ENCODE data around the gene HECTD4. TPM values are rescaled to one million over a fixed set of nuclear protein-coding genes. Genes with fewer than 3 reads are reported as not detected.
"Not testable (repeated sequence)": the region's sequence is repeated elsewhere in the genome, so short reads cannot be mapped to it uniquely, and the experiment has no call there.

The HECTD4 gene
- polyA plus RNA-seq, 1 donor = 38.1 TPM

DNA sequence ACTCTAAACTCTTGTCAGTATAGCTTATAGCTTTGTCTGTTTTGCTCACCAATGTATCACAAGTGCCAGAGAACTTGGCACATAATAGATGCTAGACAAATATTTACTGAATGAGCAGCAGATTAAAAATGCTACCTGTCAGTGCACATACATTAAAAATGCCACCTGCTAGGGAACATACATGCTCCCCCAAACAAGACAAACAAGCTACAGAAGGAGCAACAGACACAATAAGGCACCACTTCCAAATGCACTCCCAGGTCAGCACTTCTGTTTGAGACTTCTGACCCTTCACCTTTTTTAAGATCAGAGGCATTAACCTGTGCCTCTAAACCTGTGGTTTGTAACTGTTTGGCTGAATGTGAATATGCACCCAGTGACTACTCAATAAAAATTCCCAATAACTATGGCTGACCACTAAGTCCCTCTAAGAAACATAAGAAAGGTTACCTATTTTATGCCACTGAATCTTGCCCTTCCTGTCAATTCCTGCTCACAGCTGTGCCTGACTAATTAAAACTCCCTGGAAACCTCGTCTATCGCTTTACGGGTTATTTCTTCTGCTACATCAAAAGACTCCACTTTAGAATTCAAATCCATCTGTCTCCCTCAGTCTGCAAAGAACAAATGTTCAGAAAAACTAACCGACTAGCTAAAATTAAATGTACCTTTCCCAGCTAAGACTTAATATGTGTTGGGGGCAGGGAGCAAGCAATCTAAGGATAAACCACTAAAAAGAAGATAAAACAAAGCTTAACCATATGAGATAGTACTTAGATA, 41.0 kb downstream of the HECTD4 start:
- H3K4me3 ChIP-seq (ENCODE audit: low read length) = no peak overlapping the region
- no peak overlapping the region for H3K27ac ChIP-seq (ENCODE audit: low read length)
- H3K36me3 ChIP-seq (ENCODE audit: control insufficient read depth, insufficient read depth, low read length) = peaks cover 2% of the 10 kb centered on the region
- DNase-seq = no peak
- H3K4me1 ChIP-seq (ENCODE audit: control insufficient read depth, insufficient read depth, low read length) = no peaks in the 10 kb centered on the region
- no CpG with 5 or more reads among the region's 4 CpGs for WGBS (ENCODE audit: insufficient coverage, low lambda C conversion rate)
- H3K27me3 ChIP-seq (ENCODE audit: control insufficient read depth, insufficient read depth, low read length) = no peaks in the 10 kb centered on the region
- H3K9me3 ChIP-seq (ENCODE audit: control insufficient read depth, low read depth, low read length) = no peaks in the 10 kb centered on the region

DNA sequence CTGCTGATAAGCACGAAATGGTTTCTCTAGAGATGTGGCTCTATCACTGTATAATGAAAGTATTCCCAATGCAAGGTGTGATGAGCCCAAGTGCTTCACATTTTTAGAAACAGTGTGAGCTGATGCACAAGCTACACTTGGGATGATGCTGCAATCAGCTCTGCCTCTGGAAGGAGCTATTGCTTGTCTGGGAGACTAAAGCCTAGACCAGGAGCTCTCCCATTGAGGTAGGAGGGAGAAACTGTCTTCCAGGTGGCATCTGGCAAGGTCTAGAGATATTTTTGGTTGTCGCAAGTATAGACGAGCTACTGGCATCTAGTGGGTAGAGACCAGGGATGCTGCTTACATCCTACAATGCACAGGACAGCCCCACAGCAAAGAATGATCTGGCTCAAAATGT, 42.0 kb downstream of the HECTD4 start:
- H3K27ac ChIP-seq (ENCODE audit: low read length) = no peak overlapping the region

DNA sequence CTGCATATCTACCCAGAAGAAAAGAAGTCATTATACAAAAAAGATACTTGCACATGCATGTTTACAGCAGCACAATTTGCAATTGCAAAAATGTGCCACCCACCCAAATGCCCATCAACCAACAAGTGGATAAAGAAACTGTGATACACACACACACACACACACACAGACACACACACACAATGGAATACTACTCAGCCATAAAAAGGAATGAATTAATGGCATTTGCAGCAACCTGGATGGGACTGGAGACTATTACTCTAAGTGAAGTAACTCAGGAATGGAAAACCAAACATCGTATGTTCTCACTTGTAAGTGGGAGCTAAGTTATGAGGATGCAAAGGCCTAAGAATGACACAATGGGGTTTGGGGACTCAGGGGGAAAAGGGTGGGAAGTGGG, 47.2 kb downstream of the HECTD4 start:
- not testable (repeated sequence) for H3K4me3 ChIP-seq (ENCODE audit: low read length); DNase-seq; H3K9me3 ChIP-seq (ENCODE audit: control insufficient read depth, low read depth, low read length); H3K4me1 ChIP-seq (ENCODE audit: control insufficient read depth, insufficient read depth, low read length); H3K27me3 ChIP-seq (ENCODE audit: control insufficient read depth, insufficient read depth, low read length); H3K27ac ChIP-seq (ENCODE audit: low read length); H3K36me3 ChIP-seq (ENCODE audit: control insufficient read depth, insufficient read depth, low read length)
- WGBS (ENCODE audit: insufficient coverage, low lambda C conversion rate) = no CpG with 5 or more reads among the region's 1 CpG

More for the DNA sequence above, 42.0 kb downstream of the HECTD4 start:
- Histone ChIP-seq H3K27me3 (ENCODE audit: control insufficient read depth, insufficient read depth, low read length) (no peaks in the 10 kb centered on the region), H3K4me1 (ENCODE audit: control insufficient read depth, insufficient read depth, low read length) (no peaks in the 10 kb centered on the region), H3K36me3 (ENCODE audit: control insufficient read depth, insufficient read depth, low read length) (peaks cover 2% of the 10 kb centered on the region), H3K4me3 (ENCODE audit: low read length) (no peak overlapping the region), H3K9me3 (ENCODE audit: control insufficient read depth, low read depth, low read length) (no peaks in the 10 kb centered on the region)
- no peak for DNase-seq
- WGBS (ENCODE audit: insufficient coverage, low lambda C conversion rate) = no CpG with 5 or more reads among the region's 3 CpGs

DNA sequence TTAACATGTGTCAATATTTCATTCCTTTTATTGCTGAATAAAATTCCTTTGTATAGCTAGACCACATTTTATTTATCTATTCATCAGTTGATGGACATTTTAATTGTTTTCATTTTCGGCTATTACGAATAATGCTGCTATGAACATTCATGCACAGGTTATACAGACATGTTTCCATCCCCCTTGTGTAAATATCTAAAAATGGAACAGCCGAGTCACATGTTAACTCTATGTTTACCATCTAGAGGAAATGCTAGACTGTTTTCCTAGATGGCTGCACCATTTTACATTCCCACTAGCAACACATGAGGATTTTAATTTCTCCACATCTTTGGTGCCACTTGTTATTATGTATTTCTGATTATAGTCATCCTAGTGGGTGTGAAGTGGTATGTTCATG, 49.2 kb downstream of the HECTD4 start:
- no CpG with 5 or more reads among the region's 3 CpGs for WGBS (ENCODE audit: insufficient coverage, low lambda C conversion rate)

DNA sequence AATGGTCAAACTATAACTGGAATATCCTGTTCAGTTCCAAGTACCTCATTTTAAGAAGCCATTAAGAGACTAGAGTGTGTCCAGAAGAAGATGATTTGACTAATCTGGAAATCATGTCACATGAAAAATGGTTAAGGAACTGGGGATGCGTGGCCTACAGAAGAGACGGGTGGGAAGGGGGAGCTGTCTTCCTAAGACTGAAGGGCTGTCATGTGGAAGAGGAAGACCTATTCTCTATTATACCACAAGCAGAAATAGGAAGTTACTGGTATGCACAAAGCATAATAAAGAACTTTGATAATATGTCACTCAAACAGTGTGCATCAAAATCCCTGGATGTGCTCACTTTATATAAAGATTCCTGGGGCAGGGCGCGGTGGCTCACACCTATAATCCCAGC, 50.3 kb downstream of the HECTD4 start:
- no peaks in the 10 kb centered on the region for H3K9me3 ChIP-seq (ENCODE audit: control insufficient read depth, low read depth, low read length)
- no peaks in the 10 kb centered on the region for H3K36me3 ChIP-seq (ENCODE audit: control insufficient read depth, insufficient read depth, low read length)
- H3K4me1 ChIP-seq (ENCODE audit: control insufficient read depth, insufficient read depth, low read length) = no peaks in the 10 kb centered on the region
- no peak overlapping the region for H3K27ac ChIP-seq (ENCODE audit: low read length)
- 100% methylated on average over 1 of the region's 4 CpGs for WGBS (ENCODE audit: insufficient coverage, low lambda C conversion rate)
- H3K4me3 ChIP-seq (ENCODE audit: low read length) = no peak overlapping the region
- DNase-seq = no peak
- no peaks in the 10 kb centered on the region for H3K27me3 ChIP-seq (ENCODE audit: control insufficient read depth, insufficient read depth, low read length)

More for the DNA sequence above, 49.2 kb downstream of the HECTD4 start:
- Histone ChIP-seq H3K36me3 (ENCODE audit: control insufficient read depth, insufficient read depth, low read length) (peaks cover 2% of the 10 kb centered on the region), H3K9me3 (ENCODE audit: control insufficient read depth, low read depth, low read length) (no peaks in the 10 kb centered on the region), H3K27me3 (ENCODE audit: control insufficient read depth, insufficient read depth, low read length) (no peaks in the 10 kb centered on the region), H3K4me1 (ENCODE audit: control insufficient read depth, insufficient read depth, low read length) (no peaks in the 10 kb centered on the region), H3K4me3 (ENCODE audit: low read length) (no peak overlapping the region), H3K27ac (ENCODE audit: low read length) (no peak overlapping the region)
- DNase-seq = no peak

DNA sequence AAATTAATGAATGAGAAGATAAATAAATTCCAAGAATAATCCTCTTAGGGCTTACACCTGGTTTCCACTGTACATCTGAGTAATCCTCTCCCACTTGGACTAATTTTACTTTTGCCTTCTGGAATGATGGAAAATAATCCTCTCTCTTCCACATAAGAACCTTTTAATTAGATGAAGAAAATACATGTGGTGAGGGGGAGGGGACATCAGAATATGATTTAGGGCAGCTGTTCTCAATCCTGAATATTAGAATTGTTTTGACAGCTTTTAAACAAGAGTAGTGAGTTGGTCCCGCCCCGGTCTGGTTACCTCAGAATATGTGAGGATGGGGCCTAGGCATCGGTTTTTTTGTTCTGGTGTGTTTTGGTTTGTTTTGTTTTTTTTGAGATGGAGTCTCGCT, 51.5 kb downstream of the HECTD4 start:
- no peak for DNase-seq
- Histone ChIP-seq H3K9me3 (ENCODE audit: control insufficient read depth, low read depth, low read length) (no peaks in the 10 kb centered on the region), H3K4me1 (ENCODE audit: control insufficient read depth, insufficient read depth, low read length) (no peaks in the 10 kb centered on the region), H3K36me3 (ENCODE audit: control insufficient read depth, insufficient read depth, low read length) (no peaks in the 10 kb centered on the region), H3K4me3 (ENCODE audit: low read length) (no peak overlapping the region), H3K27ac (ENCODE audit: low read length) (no peak overlapping the region), H3K27me3 (ENCODE audit: control insufficient read depth, insufficient read depth, low read length) (no peaks in the 10 kb centered on the region)
- WGBS (ENCODE audit: insufficient coverage, low lambda C conversion rate) = no CpG with 5 or more reads among the region's 4 CpGs

DNA sequence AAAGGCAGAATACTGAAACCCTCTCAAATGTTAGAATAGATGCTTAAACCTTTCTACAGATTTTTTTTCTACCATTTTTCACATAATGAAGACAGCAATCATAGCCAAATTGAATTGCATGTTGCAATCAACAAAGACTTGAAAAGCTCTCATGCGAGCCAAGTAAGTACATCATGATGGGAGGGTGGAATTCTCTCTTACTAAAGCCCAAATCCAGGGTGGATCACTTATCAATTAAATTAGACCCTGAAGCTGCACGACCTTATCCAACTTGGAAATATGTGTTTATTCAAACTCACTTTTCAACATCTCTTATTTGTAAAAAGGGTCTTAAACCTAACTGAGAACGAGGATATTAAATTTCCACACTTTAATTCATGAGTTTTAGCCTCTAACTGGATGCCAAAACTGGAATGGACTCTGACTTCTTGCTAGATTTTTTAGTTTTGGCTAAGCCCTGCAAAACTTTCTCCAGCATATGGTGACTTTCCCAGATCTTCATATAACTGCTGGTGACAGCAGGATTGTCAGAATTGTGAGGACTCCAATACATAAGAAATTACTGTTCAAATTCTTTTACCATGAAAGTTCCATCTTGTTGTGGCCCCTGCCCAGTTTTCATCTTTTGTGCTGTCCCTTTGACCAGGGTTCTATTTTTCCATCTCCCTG, 53.6 kb downstream of the HECTD4 start:
- WGBS (ENCODE audit: insufficient coverage, low lambda C conversion rate) = 100% methylated on average over 1 of the region's 3 CpGs
- Histone ChIP-seq H3K9me3 (ENCODE audit: control insufficient read depth, low read depth, low read length) (no peaks in the 10 kb centered on the region), H3K36me3 (ENCODE audit: control insufficient read depth, insufficient read depth, low read length) (no peaks in the 10 kb centered on the region), H3K4me3 (ENCODE audit: low read length) (no peak overlapping the region), H3K4me1 (ENCODE audit: control insufficient read depth, insufficient read depth, low read length) (no peaks in the 10 kb centered on the region), H3K27ac (ENCODE audit: low read length) (no peak overlapping the region), H3K27me3 (ENCODE audit: control insufficient read depth, insufficient read depth, low read length) (no peaks in the 10 kb centered on the region)
- DNase-seq = no peak

DNA sequence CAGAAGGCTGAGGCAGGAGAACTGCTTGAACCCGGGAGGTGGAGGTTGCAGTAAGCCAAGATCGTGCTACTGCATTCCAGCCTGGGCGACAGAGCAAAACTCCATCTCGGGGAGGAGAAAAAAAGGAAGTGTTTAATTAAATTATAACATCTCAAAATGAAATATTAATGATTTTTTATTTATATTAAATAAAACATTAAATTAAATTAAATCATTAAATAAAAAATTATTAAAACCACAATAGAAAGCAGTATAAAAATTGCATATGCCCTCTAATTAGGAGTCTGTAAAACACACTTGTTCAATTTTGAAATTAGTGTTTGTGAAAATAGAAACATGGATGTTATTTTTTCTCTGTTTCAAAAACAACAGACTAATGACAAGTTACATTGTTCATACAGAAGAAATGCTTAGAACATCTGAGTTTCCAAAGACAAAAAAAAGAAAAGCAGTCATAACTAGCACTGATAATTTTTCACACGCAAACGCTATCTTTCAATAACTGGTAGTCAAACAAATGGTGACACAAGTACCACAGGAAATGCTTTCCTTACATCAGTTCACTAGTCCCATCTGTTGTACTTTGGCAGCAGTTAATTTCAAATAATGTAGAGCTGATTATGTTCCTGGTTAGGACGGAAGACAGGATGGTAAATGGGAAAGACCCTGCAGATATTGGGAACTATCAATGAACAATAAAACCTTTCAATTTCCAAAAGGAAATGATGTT, 54.9 kb downstream of the HECTD4 start:
- H3K4me1 ChIP-seq (ENCODE audit: control insufficient read depth, insufficient read depth, low read length) = no peaks in the 10 kb centered on the region
- 33% methylated on average over 1 of the region's 7 CpGs for WGBS (ENCODE audit: insufficient coverage, low lambda C conversion rate)
- DNase-seq = no peak

DNA sequence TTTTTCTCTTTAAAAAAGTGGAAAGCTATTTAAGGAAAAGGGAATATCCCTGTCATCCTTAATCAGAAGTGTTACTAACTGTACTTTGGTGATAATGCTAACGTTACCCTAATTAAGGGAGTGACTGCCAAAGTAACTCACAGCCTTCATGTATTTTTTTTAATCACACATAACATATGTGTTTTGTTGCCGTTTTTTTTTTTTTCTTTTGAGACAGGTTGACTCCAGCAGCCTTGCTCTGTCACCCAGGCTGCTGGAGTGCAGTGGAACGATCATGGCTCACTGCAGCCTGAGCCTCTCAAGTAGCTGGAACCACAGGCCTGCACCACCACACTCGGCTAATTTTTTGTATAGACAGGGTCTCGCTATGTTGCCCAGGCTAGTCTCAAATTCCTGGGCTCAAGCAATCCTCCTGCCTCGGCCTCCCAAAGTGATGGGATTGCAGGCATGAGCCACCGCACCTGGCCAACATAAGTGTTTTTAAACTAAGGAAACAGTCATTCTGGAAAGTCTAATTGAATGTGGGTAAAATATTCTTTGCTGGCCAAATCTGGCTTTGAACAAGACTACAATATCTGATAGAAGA, 56.5 kb downstream of the HECTD4 start:
- Histone ChIP-seq H3K27ac (ENCODE audit: low read length) (no peak overlapping the region), H3K27me3 (ENCODE audit: control insufficient read depth, insufficient read depth, low read length) (no peaks in the 10 kb centered on the region), H3K9me3 (ENCODE audit: control insufficient read depth, low read depth, low read length) (no peaks in the 10 kb centered on the region), H3K36me3 (ENCODE audit: control insufficient read depth, insufficient read depth, low read length) (no peaks in the 10 kb centered on the region), H3K4me1 (ENCODE audit: control insufficient read depth, insufficient read depth, low read length) (no peaks in the 10 kb centered on the region), H3K4me3 (ENCODE audit: low read length) (no peak overlapping the region)
- DNase-seq = no peak
- 42% methylated on average over 2 of the region's 7 CpGs for WGBS (ENCODE audit: insufficient coverage, low lambda C conversion rate)

More for the DNA sequence above, 54.9 kb downstream of the HECTD4 start:
- Histone ChIP-seq H3K27ac (ENCODE audit: low read length) (no peak overlapping the region), H3K4me3 (ENCODE audit: low read length) (no peak overlapping the region), H3K36me3 (ENCODE audit: control insufficient read depth, insufficient read depth, low read length) (no peaks in the 10 kb centered on the region), H3K27me3 (ENCODE audit: control insufficient read depth, insufficient read depth, low read length) (no peaks in the 10 kb centered on the region), H3K9me3 (ENCODE audit: control insufficient read depth, low read depth, low read length) (no peaks in the 10 kb centered on the region)

DNA sequence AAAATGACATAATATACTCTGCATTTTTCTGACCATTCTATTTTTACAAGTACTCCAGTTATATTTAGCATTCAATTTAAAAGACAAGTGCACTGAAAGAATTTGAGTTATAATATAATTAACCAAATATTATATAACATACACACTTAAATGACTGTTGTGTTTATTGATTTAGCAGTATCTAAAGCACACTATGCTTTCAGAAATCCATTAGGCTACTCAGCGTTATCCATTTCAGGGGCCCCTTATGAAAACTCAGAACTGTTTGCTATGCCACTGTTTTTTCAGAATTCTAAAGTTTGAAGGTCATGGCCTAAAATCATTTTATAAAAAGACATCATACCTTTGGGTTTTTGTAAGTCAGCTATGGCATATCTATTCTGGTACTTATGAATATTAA, 57.1 kb downstream of the HECTD4 start:
- H3K36me3 ChIP-seq (ENCODE audit: control insufficient read depth, insufficient read depth, low read length) = no peaks in the 10 kb centered on the region
- no peaks in the 10 kb centered on the region for H3K9me3 ChIP-seq (ENCODE audit: control insufficient read depth, low read depth, low read length)
- H3K4me3 ChIP-seq (ENCODE audit: low read length) = no peak overlapping the region
- no peak overlapping the region for H3K27ac ChIP-seq (ENCODE audit: low read length)
- no peaks in the 10 kb centered on the region for H3K27me3 ChIP-seq (ENCODE audit: control insufficient read depth, insufficient read depth, low read length)
- WGBS (ENCODE audit: insufficient coverage, low lambda C conversion rate) = no CpG with 5 or more reads among the region's 1 CpG
- DNase-seq = no peak
- no peaks in the 10 kb centered on the region for H3K4me1 ChIP-seq (ENCODE audit: control insufficient read depth, insufficient read depth, low read length)
